GM12892 (cell line): ENCODE measurements around the gene S100A10.

Source experiments
- POLR2A ChIP-seq: IDR thresholded peaks from 2 replicates; pipeline ENCODE4 v1.6.1; 2011; ENCODE audit warnings: low read depth, low read length, control low read depth
- TAF1 ChIP-seq: IDR thresholded peaks from 2 replicates; pipeline ENCODE4 v1.6.1; 2011; ENCODE audit warnings: low read depth, mild to moderate bottlenecking, control low read depth, low read length, borderline replicate concordance

GRCh38 chr1:151963288-151963687 lies 30.4 kb downstream of the S100A10 start:
- TF ChIP-seq POLR2A = no peak
- TF ChIP-seq TAF1 = no peak
